ENCODE results near the gene RGPD6. TPM values are rescaled to one million over a fixed set of nuclear protein-coding genes. Genes with fewer than 3 reads are reported as not detected.
"Not testable (repeated sequence)": the region's sequence is repeated elsewhere in the genome, so short reads cannot be mapped to it uniquely, and the experiment has no call there.

RGPD6 gene
- total RNA-seq, 1 donor from 2014 or later, result 17.4 TPM

- ATAC-seq; DNase-seq; intact Hi-C loops (cut with micrococcal nuclease): not testable (repeated sequence)
Observed at GRCh38 chr2:110494488-110494887, 82.5 kb downstream of the RGPD6 start.

GRCh38 chr2:110488991-110489390 lies 88.0 kb downstream of the RGPD6 start:
- DNase-seq; intact Hi-C loops (cut with micrococcal nuclease); ATAC-seq: not testable (repeated sequence)

- intact Hi-C loops (cut with micrococcal nuclease); ATAC-seq; DNase-seq: not testable (repeated sequence)
Observed at GRCh38 chr2:110482697-110483096, 94.3 kb downstream of the RGPD6 start.

GRCh38 chr2:110481200-110481599 lies 95.8 kb downstream of the RGPD6 start:
- peak; percentile 58 for ATAC-seq
- intact Hi-C loops (cut with micrococcal nuclease); DNase-seq: not testable (repeated sequence)

- intact Hi-C loops (cut with micrococcal nuclease); ATAC-seq; DNase-seq: not testable (repeated sequence)
Observed at GRCh38 chr2:110480084-110480483, 96.9 kb downstream of the RGPD6 start.

GRCh38 chr2:110477370-110477769 lies 99.7 kb downstream of the RGPD6 start:
- intact Hi-C loops (cut with micrococcal nuclease); DNase-seq; ATAC-seq: not testable (repeated sequence)

- intact Hi-C loops (cut with micrococcal nuclease); DNase-seq; ATAC-seq: not testable (repeated sequence)
Observed at GRCh38 chr2:110476952-110477351, 100.1 kb downstream of the RGPD6 start.

- intact Hi-C loops (cut with micrococcal nuclease); DNase-seq; ATAC-seq: not testable (repeated sequence)
Observed at GRCh38 chr2:110475627-110476359, 101.2 kb downstream of the RGPD6 start.

GRCh38 chr2:110474898-110475297 lies 102.1 kb downstream of the RGPD6 start:
- DNase-seq; intact Hi-C loops (cut with micrococcal nuclease); ATAC-seq: not testable (repeated sequence)

GRCh38 chr2:110473059-110473358 lies 104.0 kb downstream of the RGPD6 start:
- intact Hi-C loops (cut with micrococcal nuclease); DNase-seq; ATAC-seq: not testable (repeated sequence)

GRCh38 chr2:110472171-110473058 lies 104.6 kb downstream of the RGPD6 start, which contains the start of gene LIMS4:
LIMS4 (minus strand) TSS chr2:110472816; CDS start chr2:110472778, 38 bp downstream.
- ATAC-seq, result peak; percentile 97
- DNase-seq; intact Hi-C loops (cut with micrococcal nuclease): not testable (repeated sequence)

GRCh38 chr2:110468921-110469320 lies 108.1 kb downstream of the RGPD6 start:
- DNase-seq; intact Hi-C loops (cut with micrococcal nuclease); ATAC-seq: not testable (repeated sequence)

- DNase-seq; intact Hi-C loops (cut with micrococcal nuclease): not testable (repeated sequence)
- peak; percentile 71 for ATAC-seq
Observed at GRCh38 chr2:110465312-110465711, 111.7 kb downstream of the RGPD6 start.

Other genes starting within 250 kb of the RGPD6 start
- gene LIMS4, start 104.4 kb downstream of the RGPD6 start, total RNA-seq, result 2.8 TPM
- 0.82 TPM for gene BUB1, start 100.8 kb upstream of the RGPD6 start, total RNA-seq
- gene ACOXL, start 155.4 kb upstream of the RGPD6 start, total RNA-seq, result 0.10 TPM

Measured in left ventricle myocardium superior (tissue), 1 donor.